SK-N-SH treated with all-trans-retinoic acid at 6 μM for 48 hours (cell line): ENCODE results near the gene GATM.

Experiments
- ATAC-seq: fragments of 200-7000 bp; cut with Tn5 transposase; 3 replicates; pipeline ENCODE4 v1.9.1; 2020; ENCODE audit warnings: mild to moderate bottlenecking, moderate library complexity
- ARNTL ChIP-seq: fragments of 450-650 bp; formaldehyde crosslinking; IDR thresholded peaks from 2 replicates; pipeline ENCODE4 v1.5.0; 2020; ENCODE audit warnings: low read depth, mild to moderate bottlenecking, moderate library complexity, borderline replicate concordance
- BACH2 ChIP-seq: fragments of 250-450 bp; sonication (Bioruptor Pico); IDR thresholded peaks from 2 replicates; pipeline ENCODE4 v1.9.0; 2021; ENCODE audit warnings: mild to moderate bottlenecking, borderline replicate concordance
- CSDC2 ChIP-seq: fragments of 250-450 bp; sonication (Bioruptor Pico); IDR thresholded peaks from 2 replicates; pipeline ENCODE4 v1.5.0; 2020; ENCODE audit warnings: mild to moderate bottlenecking, moderate library complexity
- ESRRG ChIP-seq: fragments of 250-450 bp; sonication (Bioruptor Pico); IDR thresholded peaks from 2 replicates; pipeline ENCODE4 v1.6.1; 2021; ENCODE audit warnings: mild to moderate bottlenecking
- GLIS3 ChIP-seq: fragments of 250-450 bp; sonication (Bioruptor Pico); IDR thresholded peaks from 2 replicates; pipeline ENCODE4 v1.5.0; 2020; ENCODE audit warnings: mild to moderate bottlenecking, moderate library complexity
- ISL1 ChIP-seq: fragments of 250-450 bp; sonication (Bioruptor Pico); IDR thresholded peaks from 2 replicates; pipeline ENCODE4 v2.1.2; 2022; ENCODE audit warnings: mild to moderate bottlenecking, moderate library complexity
- OSR1 ChIP-seq: fragments of 250-450 bp; sonication (Bioruptor Pico); IDR thresholded peaks from 2 replicates; pipeline ENCODE4 v1.8.0; 2022; ENCODE audit warnings: moderate library complexity, mild to moderate bottlenecking, inconsistent platforms
- PPARA ChIP-seq: fragments of 250-450 bp; sonication (Bioruptor Pico); IDR thresholded peaks from 2 replicates; pipeline ENCODE4 v1.5.0; 2020; ENCODE audit warnings: mild to moderate bottlenecking, borderline replicate concordance
- RARB ChIP-seq: fragments of 250-450 bp; sonication (Bioruptor Pico); IDR thresholded peaks from 2 replicates; pipeline ENCODE4 v1.8.0; 2021; ENCODE audit warnings: mild to moderate bottlenecking, moderate library complexity
- SNAI2 ChIP-seq: fragments of 250-450 bp; sonication (Bioruptor Pico); IDR thresholded peaks from 2 replicates; pipeline ENCODE4 v1.5.0; 2020; ENCODE audit warnings: mild to moderate bottlenecking, moderate library complexity
- TCF4 ChIP-seq: fragments of 250-450 bp; sonication (Bioruptor Pico); IDR thresholded peaks from 2 replicates; pipeline ENCODE4 v1.8.0; 2021; ENCODE audit warnings: mild to moderate bottlenecking, moderate library complexity, borderline replicate concordance
- TOX ChIP-seq: fragments of 250-450 bp; sonication (Bioruptor Pico); IDR thresholded peaks from 2 replicates; pipeline ENCODE4 v1.8.0; 2021; ENCODE audit warnings: mild to moderate bottlenecking, moderate library complexity, borderline replicate concordance
- ZC3H10 ChIP-seq: fragments of 250-450 bp; sonication (Bioruptor Pico); IDR thresholded peaks from 2 replicates; pipeline ENCODE4 v1.5.1; 2021; ENCODE audit warnings: mild to moderate bottlenecking, moderate library complexity
- ZFP3 ChIP-seq: fragments of 250-450 bp; sonication (Bioruptor Pico); IDR thresholded peaks from 2 replicates; pipeline ENCODE4 v1.5.0; 2020; ENCODE audit warnings: mild to moderate bottlenecking, moderate library complexity
- ZFP30 ChIP-seq: fragments of 450-650 bp; formaldehyde crosslinking; IDR thresholded peaks from 2 replicates; pipeline ENCODE4 v1.5.0; 2022; ENCODE audit warnings: mild to moderate bottlenecking, moderate library complexity
- ZNF70 ChIP-seq: fragments of 450-650 bp; formaldehyde crosslinking; IDR thresholded peaks from 2 replicates; pipeline ENCODE4 v1.5.0; 2020; ENCODE audit warnings: mild to moderate bottlenecking, moderate library complexity
- TF ChIP-seq, protein P1 (sequence below): fragments of 250-450 bp; sonication (Bioruptor Pico); IDR thresholded peaks from 2 replicates; pipeline ENCODE4 v1.5.1; 2020; ENCODE audit warnings: low read depth, mild to moderate bottlenecking, moderate library complexity
- TF ChIP-seq, protein P2 (sequence below): fragments of 250-450 bp; sonication (Bioruptor Pico); IDR thresholded peaks from 2 replicates; pipeline ENCODE4 v1.5.1; 2021; ENCODE audit warnings: mild to moderate bottlenecking, moderate library complexity
- TF ChIP-seq, protein P3 (sequence below): fragments of 250-450 bp; sonication (Bioruptor Pico); IDR thresholded peaks from 2 replicates; pipeline ENCODE4 v1.8.0; 2020; ENCODE audit warnings: mild to moderate bottlenecking, moderate library complexity, borderline replicate concordance
- TF ChIP-seq, protein P4 (sequence below): fragments of 250-450 bp; sonication (Bioruptor Pico); IDR thresholded peaks from 2 replicates; pipeline ENCODE4 v1.8.0; 2021; ENCODE audit warnings: low read depth, mild to moderate bottlenecking, moderate library complexity, borderline replicate concordance

The GATM gene

DNA sequence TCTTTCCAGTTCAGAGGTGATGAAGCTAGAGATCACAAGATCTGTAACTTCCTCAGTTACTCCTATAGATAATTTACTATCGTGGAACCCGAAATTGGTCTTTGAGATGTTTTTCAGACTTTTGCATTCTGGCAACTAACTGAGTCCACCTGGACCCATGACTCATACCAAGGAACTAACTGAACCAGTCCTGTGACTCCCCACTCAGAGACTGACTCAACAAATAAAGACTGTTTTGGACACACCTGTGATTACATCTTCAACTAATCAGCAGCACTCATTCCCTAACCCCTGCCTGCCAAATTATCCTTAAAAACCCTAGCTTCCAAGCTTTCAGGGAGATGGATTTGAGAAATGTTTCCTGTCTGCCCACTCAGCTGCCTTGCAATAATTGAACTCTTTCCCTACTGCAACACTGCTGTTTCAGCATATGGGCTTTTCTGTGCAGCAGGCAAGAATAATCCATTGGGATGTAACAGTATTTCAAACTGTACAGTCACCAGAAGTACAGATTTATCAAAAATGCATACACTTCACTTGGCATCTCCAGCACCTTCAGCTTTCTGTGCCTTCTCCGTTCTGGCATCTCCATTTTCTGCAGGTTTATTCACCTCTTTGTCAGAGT, 57.7 kb downstream of the GATM start:
- TF ChIP-seq ISL1 (no peak), OSR1 (CRISPR knock-in tag) (no peak), TCF4 (CRISPR knock-in tag) (no peak), ARNTL (CRISPR knock-in tag) (no peak), ZC3H10 (no peak), ZFP3 (CRISPR knock-in tag) (no peak), ZNF70 (CRISPR knock-in tag) (no peak), ZFP30 (CRISPR knock-in tag) (no peak), SNAI2 (CRISPR knock-in tag) (no peak), ESRRG (CRISPR knock-in tag) (no peak), TOX (CRISPR knock-in tag) (no peak), RARB (CRISPR knock-in tag) (no peak), CSDC2 (CRISPR knock-in tag) (no peak), PPARA (CRISPR knock-in tag) (no peak), GLIS3 (CRISPR knock-in tag) (no peak)
- TF ChIP-seq, protein P1, sequence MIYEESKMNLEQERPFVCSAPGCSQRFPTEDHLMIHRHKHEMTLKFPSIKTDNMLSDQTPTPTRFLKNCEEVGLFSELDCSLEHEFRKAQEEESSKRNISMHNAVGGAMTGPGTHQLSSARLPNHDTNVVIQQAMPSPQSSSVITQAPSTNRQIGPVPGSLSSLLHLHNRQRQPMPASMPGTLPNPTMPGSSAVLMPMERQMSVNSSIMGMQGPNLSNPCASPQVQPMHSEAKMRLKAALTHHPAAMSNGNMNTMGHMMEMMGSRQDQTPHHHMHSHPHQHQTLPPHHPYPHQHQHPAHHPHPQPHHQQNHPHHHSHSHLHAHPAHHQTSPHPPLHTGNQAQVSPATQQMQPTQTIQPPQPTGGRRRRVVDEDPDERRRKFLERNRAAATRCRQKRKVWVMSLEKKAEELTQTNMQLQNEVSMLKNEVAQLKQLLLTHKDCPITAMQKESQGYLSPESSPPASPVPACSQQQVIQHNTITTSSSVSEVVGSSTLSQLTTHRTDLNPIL (CRISPR knock-in tag) = no peak
- TF ChIP-seq, protein P2, sequence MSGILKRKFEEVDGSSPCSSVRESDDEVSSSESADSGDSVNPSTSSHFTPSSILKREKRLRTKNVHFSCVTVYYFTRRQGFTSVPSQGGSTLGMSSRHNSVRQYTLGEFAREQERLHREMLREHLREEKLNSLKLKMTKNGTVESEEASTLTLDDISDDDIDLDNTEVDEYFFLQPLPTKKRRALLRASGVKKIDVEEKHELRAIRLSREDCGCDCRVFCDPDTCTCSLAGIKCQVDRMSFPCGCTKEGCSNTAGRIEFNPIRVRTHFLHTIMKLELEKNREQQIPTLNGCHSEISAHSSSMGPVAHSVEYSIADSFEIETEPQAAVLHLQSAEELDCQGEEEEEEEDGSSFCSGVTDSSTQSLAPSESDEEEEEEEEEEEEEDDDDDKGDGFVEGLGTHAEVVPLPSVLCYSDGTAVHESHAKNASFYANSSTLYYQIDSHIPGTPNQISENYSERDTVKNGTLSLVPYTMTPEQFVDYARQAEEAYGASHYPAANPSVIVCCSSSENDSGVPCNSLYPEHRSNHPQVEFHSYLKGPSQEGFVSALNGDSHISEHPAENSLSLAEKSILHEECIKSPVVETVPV (CRISPR knock-in tag) = no peak
- TF ChIP-seq, protein P3, sequence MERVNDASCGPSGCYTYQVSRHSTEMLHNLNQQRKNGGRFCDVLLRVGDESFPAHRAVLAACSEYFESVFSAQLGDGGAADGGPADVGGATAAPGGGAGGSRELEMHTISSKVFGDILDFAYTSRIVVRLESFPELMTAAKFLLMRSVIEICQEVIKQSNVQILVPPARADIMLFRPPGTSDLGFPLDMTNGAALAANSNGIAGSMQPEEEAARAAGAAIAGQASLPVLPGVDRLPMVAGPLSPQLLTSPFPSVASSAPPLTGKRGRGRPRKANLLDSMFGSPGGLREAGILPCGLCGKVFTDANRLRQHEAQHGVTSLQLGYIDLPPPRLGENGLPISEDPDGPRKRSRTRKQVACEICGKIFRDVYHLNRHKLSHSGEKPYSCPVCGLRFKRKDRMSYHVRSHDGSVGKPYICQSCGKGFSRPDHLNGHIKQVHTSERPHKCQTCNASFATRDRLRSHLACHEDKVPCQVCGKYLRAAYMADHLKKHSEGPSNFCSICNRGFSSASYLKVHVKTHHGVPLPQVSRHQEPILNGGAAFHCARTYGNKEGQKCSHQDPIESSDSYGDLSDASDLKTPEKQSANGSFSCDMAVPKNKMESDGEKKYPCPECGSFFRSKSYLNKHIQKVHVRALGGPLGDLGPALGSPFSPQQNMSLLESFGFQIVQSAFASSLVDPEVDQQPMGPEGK (CRISPR knock-in tag) = no peak
- TF ChIP-seq, protein P4, sequence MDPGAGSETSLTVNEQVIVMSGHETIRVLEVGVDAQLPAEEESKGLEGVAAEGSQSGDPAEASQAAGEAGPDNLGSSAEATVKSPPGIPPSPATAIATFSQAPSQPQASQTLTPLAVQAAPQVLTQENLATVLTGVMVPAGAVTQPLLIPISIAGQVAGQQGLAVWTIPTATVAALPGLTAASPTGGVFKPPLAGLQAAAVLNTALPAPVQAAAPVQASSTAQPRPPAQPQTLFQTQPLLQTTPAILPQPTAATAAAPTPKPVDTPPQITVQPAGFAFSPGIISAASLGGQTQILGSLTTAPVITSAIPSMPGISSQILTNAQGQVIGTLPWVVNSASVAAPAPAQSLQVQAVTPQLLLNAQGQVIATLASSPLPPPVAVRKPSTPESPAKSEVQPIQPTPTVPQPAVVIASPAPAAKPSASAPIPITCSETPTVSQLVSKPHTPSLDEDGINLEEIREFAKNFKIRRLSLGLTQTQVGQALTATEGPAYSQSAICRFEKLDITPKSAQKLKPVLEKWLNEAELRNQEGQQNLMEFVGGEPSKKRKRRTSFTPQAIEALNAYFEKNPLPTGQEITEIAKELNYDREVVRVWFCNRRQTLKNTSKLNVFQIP = no peak
- no peak for ATAC-seq

DNA sequence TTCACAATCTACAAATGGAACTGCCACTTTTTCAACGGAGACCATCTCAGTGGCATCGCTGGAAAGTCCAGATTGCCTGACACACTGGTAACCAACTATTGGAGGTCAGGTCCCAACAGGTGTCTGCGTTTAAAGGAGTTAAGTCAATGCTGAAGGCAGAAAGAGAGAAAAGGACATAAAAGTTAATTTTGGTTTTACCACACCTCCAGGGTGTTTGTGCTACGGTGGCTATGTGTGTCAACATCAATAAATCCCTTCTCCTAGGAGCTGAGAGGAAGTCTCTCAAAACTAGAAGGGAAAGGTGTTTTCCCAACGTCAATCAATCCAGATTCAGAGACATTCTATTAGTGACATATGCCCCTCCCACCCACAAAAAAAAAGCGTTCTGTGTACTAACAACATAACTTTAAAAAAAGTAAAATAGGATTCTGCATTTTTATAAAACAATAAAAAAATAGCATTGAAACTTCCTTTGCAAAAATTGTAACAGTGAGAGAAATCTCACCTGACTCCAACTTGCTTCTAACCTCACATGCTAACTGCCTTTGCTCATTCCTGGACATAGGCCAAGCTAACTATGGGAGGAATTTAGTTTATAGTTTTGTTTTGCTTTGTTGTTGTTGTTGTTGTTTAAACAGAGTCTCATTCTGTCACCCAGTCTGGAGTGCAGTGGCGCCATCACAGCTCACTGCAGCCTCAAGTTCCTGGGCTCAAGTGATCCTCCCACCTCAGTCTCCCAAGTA, 58.7 kb downstream of the GATM start:
- TF ChIP-seq BACH2 (CRISPR knock-in tag) (no peak), OSR1 (CRISPR knock-in tag) (no peak), GLIS3 (CRISPR knock-in tag) (no peak), ISL1 (no peak), RARB (CRISPR knock-in tag) (no peak), ZFP30 (CRISPR knock-in tag) (no peak), SNAI2 (CRISPR knock-in tag) (no peak), ESRRG (CRISPR knock-in tag) (no peak), CSDC2 (CRISPR knock-in tag) (no peak), TCF4 (CRISPR knock-in tag) (no peak), ZNF70 (CRISPR knock-in tag) (no peak), ZC3H10 (no peak)
- TF ChIP-seq, protein P2 (CRISPR knock-in tag) = no peak
- TF ChIP-seq, protein P1 (CRISPR knock-in tag) = no peak
- TF ChIP-seq, protein P3 (CRISPR knock-in tag) = no peak
- no peak for ATAC-seq
